ENCODE results near the gene UNC5A.

Gene UNC5A

DNA sequence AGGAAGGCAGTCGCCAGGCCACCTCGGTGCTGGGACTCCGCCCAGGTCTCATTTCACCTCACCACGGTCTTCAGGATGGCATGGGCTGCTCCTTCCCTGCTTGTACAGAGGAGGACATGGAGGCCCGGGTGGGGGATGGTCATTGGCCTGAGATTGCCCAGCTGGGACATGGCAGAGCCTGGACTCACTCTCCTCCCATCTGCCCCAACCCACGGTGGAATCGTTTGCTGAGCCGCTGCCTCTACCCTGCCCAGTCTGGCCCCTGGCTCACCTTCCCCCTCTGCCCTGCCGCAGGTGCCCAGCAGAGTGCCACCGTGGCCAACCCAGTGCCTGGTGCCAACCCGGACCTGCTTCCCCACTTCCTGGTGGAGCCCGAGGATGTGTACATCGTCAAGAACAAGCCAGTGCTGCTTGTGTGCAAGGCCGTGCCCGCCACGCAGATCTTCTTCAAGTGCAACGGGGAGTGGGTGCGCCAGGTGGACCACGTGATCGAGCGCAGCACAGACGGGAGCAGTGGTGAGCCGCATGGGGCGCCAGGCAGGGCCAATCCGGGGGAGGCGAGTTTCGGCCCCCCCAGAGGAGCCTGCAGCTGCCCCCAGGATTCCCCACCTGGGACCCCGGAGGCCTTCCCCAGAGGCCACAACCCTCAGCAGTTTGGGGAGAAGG is 52.1 kb downstream of the UNC5A start:
- ChIA-PET CTCF (no interaction called here), POLR2A (no interaction called here)

GRCh38 chr5:176863041-176863764 is 52.8 kb downstream of the UNC5A start:
- TF ChIP-seq, protein P1, sequence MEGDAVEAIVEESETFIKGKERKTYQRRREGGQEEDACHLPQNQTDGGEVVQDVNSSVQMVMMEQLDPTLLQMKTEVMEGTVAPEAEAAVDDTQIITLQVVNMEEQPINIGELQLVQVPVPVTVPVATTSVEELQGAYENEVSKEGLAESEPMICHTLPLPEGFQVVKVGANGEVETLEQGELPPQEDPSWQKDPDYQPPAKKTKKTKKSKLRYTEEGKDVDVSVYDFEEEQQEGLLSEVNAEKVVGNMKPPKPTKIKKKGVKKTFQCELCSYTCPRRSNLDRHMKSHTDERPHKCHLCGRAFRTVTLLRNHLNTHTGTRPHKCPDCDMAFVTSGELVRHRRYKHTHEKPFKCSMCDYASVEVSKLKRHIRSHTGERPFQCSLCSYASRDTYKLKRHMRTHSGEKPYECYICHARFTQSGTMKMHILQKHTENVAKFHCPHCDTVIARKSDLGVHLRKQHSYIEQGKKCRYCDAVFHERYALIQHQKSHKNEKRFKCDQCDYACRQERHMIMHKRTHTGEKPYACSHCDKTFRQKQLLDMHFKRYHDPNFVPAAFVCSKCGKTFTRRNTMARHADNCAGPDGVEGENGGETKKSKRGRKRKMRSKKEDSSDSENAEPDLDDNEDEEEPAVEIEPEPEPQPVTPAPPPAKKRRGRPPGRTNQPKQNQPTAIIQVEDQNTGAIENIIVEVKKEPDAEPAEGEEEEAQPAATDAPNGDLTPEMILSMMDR (IDR thresholded peaks at IDR 0.05; ENCODE audit: insufficient read depth, low read length, missing control alignments): no peak
- ChIA-PET CTCF (interaction anchor here (1.0 kb wide), 1 partner anchor 9 kb away, joined by 3 read pairs; no protein-coding TSS in a partner anchor), POLR2A (no interaction called here)
- no peak overlapping the region for H3K4me3 ChIP-seq (ENCODE audit: low read depth, low read length)
- no peak for DNase-seq (ENCODE audit: low read depth, low spot score)

More for the DNA sequence above, 52.1 kb downstream of the UNC5A start:
- no peak for DNase-seq (ENCODE audit: low read depth, low spot score)
- TF ChIP-seq, protein P1 (IDR thresholded peaks at IDR 0.05; ENCODE audit: insufficient read depth, low read length, missing control alignments): no peak
- H3K4me3 ChIP-seq (ENCODE audit: low read depth, low read length): no peak overlapping the region

GRCh38 chr5:176863765-176864098 is 53.4 kb downstream of the UNC5A start:
- TF ChIP-seq, protein P1 (IDR thresholded peaks at IDR 0.05; ENCODE audit: insufficient read depth, low read length, missing control alignments): no peak
- no peak overlapping the region for H3K4me3 ChIP-seq (ENCODE audit: low read depth, low read length)
- DNase-seq (ENCODE audit: low read depth, low spot score): no peak
- ChIA-PET CTCF (interaction anchor here (1.0 kb wide), 1 partner anchor 9 kb away, joined by 3 read pairs; no protein-coding TSS in a partner anchor), POLR2A (no interaction called here)

DNA sequence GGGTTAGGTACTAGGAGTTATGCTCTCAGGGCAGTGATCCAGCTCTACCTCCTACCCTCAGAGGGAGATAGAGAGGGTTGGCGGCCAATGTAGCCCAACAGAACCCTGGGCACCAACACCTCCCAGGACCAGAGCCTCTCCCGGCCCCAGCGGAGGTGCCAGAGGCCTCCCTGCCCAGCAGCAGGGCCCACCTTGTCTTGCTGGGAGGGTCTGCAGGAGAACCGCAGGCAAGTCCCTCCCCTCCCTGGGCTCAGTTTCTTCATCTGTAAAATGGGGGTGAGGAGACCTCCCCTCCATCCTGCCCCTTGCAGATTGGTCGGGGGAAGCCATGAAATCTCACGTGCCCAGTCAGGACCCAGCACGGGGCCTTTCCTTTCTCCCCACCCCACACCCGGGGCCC is 54.4 kb downstream of the UNC5A start:
- H3K4me3 ChIP-seq (ENCODE audit: low read depth, low read length): no peak overlapping the region
- ChIA-PET CTCF (no interaction called here), POLR2A (no interaction called here)
- TF ChIP-seq, protein P1 (IDR thresholded peaks at IDR 0.05; ENCODE audit: insufficient read depth, low read length, missing control alignments): no peak
- DNase-seq (ENCODE audit: low read depth, low spot score): no peak

GRCh38 chr5:176865964-176866363 is 55.6 kb downstream of the UNC5A start:
- TF ChIP-seq, protein P1 (IDR thresholded peaks at IDR 0.05; ENCODE audit: insufficient read depth, low read length, missing control alignments): no peak
- no peak for DNase-seq (ENCODE audit: low read depth, low spot score)
- ChIA-PET POLR2A (no interaction called here), CTCF (no interaction called here)
- H3K4me3 ChIP-seq (ENCODE audit: low read depth, low read length): no peak overlapping the region

- TF ChIP-seq, protein P1 (IDR thresholded peaks at IDR 0.05; ENCODE audit: insufficient read depth, low read length, missing control alignments): no peak
- CTCF ChIA-PET: interaction anchor here (1.8 kb wide), 1 partner anchor 13 kb away, joined by 3 read pairs; no protein-coding TSS in a partner anchor
Measured at GRCh38 chr5:176866707-176867310, 56.5 kb downstream of the UNC5A start.

More at GRCh38 chr5:176866707-176867310, 56.5 kb downstream of the UNC5A start:
- H3K4me3 ChIP-seq (ENCODE audit: low read depth, low read length): no peak overlapping the region
- POLR2A ChIA-PET: interaction anchor here (0.6 kb wide), 1 partner anchor 61 kb away, joined by 3 read pairs; no protein-coding TSS in a partner anchor
- DNase-seq (ENCODE audit: low read depth, low spot score): no peak
